GM13977 (cell line): ENCODE results near the gene SIRT4.

ENCODE experiments used
- DNase-seq: peaks from one replicate; pipeline ENCODE4 v3.0.0; 2012; ENCODE audit warnings: low spot score
- in situ Hi-C: fragments of 300-500 bp; cut with MboI; formaldehyde crosslinking; loops from one replicate; pipeline ENCODE4 v1.12.0; 2022; ENCODE audit warnings: low sequenced_read_pairs, low pct_unique_long_range_greater_than_20kb, mixed read lengths, inconsistent platforms; ENCODE audit not compliant: unreplicated experiment
- TF ChIP-seq, protein P1 (sequence below): IDR thresholded peaks from 2 replicates; pipeline ENCODE4 v1.5.1; 2012; ENCODE audit warnings: mild to moderate bottlenecking, control low read depth; ENCODE audit not compliant: insufficient read depth; ENCODE audit errors: extremely low read depth, missing control alignments

Gene SIRT4

DNA sequence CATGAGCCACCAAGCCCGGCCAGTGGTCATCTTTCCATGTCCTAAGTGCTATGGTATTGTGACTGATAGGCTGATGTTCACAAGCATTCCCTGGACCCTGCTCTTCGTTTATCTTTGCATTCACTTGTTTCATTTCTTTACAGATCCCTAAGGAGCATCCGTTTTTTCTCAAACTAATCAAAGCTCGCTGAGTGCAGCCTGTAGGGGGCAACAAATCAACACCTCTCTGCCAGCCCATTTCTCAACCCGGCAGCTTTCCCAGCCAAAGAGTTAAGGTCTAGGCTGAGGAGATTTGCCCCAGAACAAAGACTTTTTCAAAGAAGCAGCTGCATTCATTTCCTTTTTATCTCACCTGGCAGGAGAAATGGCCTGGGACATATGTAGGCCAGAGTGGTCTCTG is 12.1 kb downstream of the SIRT4 start:
- DNase-seq = no peak
- in situ Hi-C loops = no loop called here
- TF ChIP-seq, protein P1, sequence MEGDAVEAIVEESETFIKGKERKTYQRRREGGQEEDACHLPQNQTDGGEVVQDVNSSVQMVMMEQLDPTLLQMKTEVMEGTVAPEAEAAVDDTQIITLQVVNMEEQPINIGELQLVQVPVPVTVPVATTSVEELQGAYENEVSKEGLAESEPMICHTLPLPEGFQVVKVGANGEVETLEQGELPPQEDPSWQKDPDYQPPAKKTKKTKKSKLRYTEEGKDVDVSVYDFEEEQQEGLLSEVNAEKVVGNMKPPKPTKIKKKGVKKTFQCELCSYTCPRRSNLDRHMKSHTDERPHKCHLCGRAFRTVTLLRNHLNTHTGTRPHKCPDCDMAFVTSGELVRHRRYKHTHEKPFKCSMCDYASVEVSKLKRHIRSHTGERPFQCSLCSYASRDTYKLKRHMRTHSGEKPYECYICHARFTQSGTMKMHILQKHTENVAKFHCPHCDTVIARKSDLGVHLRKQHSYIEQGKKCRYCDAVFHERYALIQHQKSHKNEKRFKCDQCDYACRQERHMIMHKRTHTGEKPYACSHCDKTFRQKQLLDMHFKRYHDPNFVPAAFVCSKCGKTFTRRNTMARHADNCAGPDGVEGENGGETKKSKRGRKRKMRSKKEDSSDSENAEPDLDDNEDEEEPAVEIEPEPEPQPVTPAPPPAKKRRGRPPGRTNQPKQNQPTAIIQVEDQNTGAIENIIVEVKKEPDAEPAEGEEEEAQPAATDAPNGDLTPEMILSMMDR = no peak

DNA sequence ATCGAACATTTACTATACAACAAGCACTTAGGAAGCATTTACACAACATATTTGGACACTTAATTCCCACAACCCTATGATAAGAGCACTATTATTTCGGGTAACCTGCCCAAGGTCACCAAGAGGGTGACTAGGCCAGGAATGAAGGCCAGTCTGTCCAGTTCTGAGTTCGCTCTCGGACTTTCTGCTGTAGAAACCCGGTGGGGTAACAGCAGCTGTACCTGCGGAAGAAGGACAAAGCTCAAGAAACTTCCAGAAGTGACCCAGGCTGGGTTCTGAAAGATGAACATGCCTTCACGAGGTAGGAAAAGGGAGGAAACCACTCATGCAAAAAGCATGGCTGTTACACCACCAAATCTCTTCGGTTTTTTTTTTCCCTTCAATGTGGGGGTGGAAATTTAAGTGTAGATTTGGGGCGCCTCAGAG is 14.7 kb downstream of the SIRT4 start:
- DNase-seq = no peak
- TF ChIP-seq, protein P1 = no peak
- in situ Hi-C loops = no loop called here

DNA sequence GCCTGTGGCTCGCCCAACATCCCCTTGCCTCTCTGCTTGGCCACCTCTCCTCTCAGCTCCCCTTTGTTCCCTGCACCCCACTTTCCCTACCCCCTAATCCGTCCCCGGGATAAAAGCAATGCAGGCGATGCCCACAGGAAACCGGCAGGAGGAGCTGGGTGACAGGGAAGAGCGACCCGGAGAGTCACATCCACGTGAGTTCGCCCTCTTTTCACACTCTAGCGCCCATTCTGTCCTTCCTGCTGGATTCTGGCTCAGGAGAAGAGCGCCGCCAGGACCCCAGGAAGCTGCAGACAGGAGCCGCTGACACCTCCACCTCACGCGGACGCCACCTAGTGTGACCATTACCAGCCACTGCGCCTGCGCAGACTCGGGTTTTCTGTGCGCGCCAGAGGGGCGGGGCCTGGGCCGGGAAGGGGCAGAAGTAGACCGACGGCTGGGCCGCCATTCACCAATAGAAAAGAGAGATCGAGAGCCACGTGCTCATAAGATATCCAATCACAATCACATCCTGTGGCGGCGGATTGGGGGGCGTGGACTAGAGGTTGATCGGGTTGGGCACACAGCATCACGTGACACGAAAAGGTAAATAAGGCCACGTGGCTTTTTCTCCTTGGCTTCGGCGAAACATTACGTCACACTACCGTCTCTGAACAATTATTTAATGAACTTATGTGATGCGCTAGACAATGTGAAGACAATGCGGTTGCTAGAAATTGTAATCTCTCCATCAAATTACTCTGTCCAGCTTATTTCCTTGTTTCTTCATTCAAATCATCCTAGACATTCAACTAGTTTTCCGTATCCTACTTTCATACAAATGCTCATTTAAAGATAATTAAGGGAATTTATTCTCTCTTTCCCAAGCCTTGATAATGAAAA is 15.3 kb downstream of the SIRT4 start:
- peak; percentile 97 for DNase-seq
- in situ Hi-C loops = no loop called here
- TF ChIP-seq, protein P1 = peak; percentile 55

DNA sequence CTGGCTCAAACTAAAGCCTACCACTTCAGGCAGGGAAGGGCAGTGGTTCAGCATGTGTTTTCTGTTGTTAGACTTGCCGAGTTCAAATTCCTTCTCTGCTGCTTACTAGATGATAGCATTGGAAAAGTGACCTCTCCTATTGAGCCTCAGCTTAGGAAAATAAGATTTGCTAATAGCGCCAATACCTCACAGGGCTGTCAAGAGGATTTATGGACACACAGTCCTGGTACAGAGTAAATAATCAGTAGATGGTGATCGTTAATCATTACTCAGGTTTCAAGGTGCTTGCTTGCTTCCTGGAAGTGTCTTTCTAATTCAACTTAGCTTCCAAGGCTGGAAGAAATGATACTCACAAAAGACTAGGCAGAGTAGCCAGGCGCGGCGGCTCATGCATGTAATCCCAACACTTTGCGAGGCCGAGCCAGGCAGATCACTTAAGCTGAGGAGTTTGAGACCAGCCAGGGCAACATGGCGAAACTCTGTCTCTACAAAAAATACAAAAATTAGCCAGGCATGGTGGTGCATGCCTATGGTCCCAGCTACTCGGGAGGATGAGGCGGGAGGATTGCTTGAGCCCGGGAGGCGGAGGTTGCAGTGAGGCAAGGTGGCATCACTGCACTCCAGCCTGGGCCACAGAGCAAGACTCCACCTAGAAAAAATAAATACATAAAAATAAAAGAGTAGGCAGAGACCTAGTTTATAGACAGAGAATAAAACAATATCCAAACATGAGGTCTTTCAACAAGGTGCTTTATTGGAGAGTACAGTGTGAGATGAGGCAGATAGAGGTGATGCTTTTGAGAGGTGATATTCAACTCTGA is 19.5 kb downstream of the SIRT4 start:
- in situ Hi-C loops = no loop called here
- TF ChIP-seq, protein P1 = no peak
- DNase-seq = no peak

DNA sequence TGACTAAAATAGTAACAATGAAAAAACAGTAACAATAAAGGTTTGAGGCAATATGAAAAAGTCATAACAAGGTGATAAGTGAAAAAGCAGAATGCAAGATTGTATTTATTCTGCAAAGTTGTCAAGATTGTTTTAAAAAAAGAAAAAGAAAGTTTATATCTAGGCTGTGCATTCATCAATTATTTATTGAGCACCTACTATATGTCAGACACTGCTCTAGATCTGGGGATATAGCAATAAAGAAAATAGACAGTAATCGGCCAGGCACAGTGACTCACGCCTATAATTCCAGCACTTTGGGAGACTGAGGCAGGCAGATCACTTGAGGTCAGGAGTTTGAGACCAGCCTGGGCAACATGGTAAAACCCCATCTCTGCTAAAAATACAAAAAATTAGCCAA is 21.7 kb downstream of the SIRT4 start:
- in situ Hi-C loops = no loop called here
- no peak for DNase-seq
- TF ChIP-seq, protein P1 = no peak

DNA sequence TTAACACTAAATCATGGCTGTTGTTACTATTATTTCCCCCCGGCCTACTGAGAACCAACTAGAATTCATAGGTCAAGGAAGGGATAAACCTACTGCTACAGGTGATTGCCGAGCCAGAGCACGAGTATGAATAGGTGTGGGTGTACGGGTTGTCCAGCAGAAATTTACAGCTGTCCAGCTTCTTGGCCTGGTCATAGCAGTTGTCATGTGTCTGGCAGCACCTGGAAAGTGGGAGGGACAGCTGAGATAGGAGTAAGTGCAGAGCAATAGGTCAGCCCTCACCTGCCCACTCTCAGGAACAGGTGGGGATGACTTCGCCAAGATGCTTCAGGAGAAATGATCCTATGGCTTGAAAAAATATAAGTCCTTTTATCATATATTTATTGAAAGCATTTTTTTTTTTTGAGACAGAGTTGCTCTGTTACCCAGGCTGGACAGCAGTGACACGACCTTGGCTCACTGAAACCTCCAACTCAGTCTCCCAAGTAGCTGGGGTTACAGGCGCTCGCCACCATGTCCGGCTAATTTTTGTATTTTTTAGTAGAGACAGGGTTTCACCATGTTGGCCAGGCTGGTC is 22.8 kb downstream of the SIRT4 start:
- no peak for DNase-seq
- TF ChIP-seq, protein P1 = no peak
- in situ Hi-C loops = no loop called here
